GM13976 (cell line): ENCODE data around the gene ATP10B.
"Not testable (repeated sequence)": the region's sequence is repeated elsewhere in the genome, so short reads cannot be mapped to it uniquely, and the experiment has no call there.

ENCODE experiments used
- DNase-seq: peaks from one replicate; pipeline ENCODE4 v3.0.0; 2012; ENCODE audit warnings: low spot score
- CTCF ChIP-seq: IDR thresholded peaks from 2 replicates; pipeline ENCODE4 v1.5.1; 2012; ENCODE audit warnings: borderline replicate concordance, mild to moderate bottlenecking; ENCODE audit not compliant: insufficient read depth; ENCODE audit errors: extremely low read depth, missing control alignments, control extremely low read depth
- in situ Hi-C: fragments of 300-500 bp; cut with MboI; formaldehyde crosslinking; loops from one replicate; pipeline ENCODE4 v1.12.0; 2022; ENCODE audit warnings: low sequenced_read_pairs, mixed read lengths, inconsistent platforms; ENCODE audit not compliant: unreplicated experiment

Gene ATP10B

GRCh38 chr5:160720822-160721221 lies 131.2 kb downstream of the ATP10B start:
- no peak for TF ChIP-seq CTCF
- in situ Hi-C loops = no loop called here
- no peak for DNase-seq

GRCh38 chr5:160715508-160715907 lies 136.5 kb downstream of the ATP10B start:
- in situ Hi-C loops, DNase-seq: not testable (repeated sequence)

GRCh38 chr5:160703547-160704189 lies 148.3 kb downstream of the ATP10B start:
- in situ Hi-C loops = no loop called here
- TF ChIP-seq CTCF = no peak
- DNase-seq = no peak

- peak; percentile 28 for DNase-seq
- in situ Hi-C loops = no loop called here
Measured at GRCh38 chr5:160702934-160703333, 149.1 kb downstream of the ATP10B start.

GRCh38 chr5:160702311-160702803 lies 149.7 kb downstream of the ATP10B start:
- no peak for TF ChIP-seq CTCF
- no peak for DNase-seq
- in situ Hi-C loops = no loop called here

More at GRCh38 chr5:160702934-160703333, 149.1 kb downstream of the ATP10B start:
- no peak for TF ChIP-seq CTCF

- DNase-seq = no peak
- in situ Hi-C loops = no loop called here
- no peak for TF ChIP-seq CTCF
Measured at GRCh38 chr5:160701403-160701802, 150.6 kb downstream of the ATP10B start.

- in situ Hi-C loops = no loop called here
- TF ChIP-seq CTCF = no peak
- DNase-seq = no peak
Measured at GRCh38 chr5:160699301-160699700, 152.7 kb downstream of the ATP10B start.
